ENCODE measurements around the gene VPS39.

The VPS39 gene

DNA sequence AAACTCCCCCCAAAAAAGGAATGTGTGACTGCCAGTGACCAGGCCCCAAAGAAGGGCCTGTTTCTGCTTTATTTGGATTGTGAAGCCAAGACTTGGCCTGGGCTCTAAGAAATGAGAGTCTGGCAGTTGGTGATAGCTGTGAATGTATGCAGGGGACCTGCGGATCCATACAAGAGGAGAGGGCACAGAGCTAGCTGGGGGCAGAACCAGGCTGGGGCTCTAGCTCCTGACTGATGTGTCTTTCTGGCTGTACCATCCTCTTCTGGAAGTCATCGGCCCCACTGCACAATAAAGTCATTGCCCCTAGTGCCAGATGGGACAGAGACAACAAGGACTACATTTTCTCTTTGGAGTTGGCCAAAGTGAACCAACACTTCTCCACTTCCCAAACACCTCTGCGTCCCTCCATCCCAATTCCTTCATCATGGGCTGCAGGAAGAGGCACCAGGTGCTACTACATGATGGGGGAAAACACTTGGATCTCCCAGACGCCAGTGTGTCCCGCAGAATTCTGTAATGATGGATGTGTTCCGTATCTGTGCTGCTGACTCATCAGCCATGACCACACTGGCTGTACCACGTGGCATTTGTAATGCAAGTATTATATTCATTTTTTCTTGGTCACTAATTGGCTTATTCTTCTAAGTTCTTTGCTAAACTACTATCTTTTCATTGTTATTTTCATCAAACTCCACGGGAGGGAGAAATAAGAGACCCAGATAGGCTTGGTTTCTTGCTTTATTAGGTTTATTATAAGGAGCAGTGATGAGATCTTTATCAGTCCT, 49.9 kb downstream of the VPS39 start:
- Mint-ChIP-seq H3K4me1 (ENCODE audit: low read depth) (no peaks in the 10 kb centered on the region), H3K27me3 (ENCODE audit: low read depth) (no peaks in the 10 kb centered on the region), H3K4me3 (no peak overlapping the region), H3K27ac (no peak overlapping the region), H3K36me3 (ENCODE audit: low read depth) (peaks cover 23% of the 10 kb centered on the region), H3K9me3 (no peaks in the 10 kb centered on the region)

GRCh38 chr15:42157381-42157780, 50.7 kb downstream of the VPS39 start:
- Mint-ChIP-seq H3K36me3 (ENCODE audit: low read depth) (peaks cover 18% of the 10 kb centered on the region), H3K4me1 (ENCODE audit: low read depth) (no peaks in the 10 kb centered on the region), H3K27me3 (ENCODE audit: low read depth) (no peaks in the 10 kb centered on the region), H3K9me3 (no peaks in the 10 kb centered on the region), H3K4me3 (no peak overlapping the region), H3K27ac (no peak overlapping the region)

DNA sequence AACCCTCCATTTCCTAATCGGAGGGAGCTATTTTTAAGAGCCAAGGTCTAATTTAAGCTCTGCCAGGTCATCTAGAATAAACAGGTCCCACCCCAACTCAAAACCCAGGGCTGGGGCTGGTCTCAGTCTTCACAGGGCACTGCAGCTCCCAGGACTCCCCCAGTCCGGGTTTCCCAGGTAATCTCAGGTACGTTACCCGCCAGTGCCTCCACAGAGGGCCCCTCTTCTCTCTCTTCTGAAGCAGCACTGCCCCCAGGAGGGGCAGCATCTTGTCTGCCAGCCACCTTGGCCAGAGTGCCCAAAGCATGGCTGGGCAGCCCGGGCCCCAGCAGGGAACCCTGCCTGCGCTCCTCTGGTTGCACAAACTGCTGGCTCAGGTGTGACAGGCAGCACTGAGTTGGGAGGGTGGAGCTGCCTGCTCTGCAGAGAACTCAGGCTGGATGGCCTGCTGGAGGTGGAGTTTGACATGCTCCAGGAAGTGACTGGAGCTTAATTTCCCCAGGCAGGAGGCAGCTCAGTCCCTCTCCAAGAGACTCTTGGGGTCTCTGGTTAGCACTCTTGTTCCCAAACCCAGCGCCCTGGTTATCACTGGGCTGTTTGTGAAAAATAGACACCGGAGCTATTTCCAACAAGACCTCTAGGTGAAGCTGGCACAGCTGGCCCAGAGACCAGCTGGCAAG, 51.7 kb downstream of the VPS39 start, which contains the start of gene PLA2G4F:
PLA2G4F (minus strand) TSS at position 394 of the 680 bp plus-strand sequence; CDS start at position 307, 87 bp downstream.
- Mint-ChIP-seq H3K4me1 (ENCODE audit: low read depth) (no peaks in the 10 kb centered on the region), H3K27me3 (ENCODE audit: low read depth) (no peaks in the 10 kb centered on the region), H3K4me3 (no peak within 1 kb of the TSS), H3K9me3 (no peaks in the 10 kb centered on the region), H3K27ac (no peak within 1 kb of the TSS), H3K36me3 (ENCODE audit: low read depth) (peaks cover 8% of the 10 kb centered on the region)

DNA sequence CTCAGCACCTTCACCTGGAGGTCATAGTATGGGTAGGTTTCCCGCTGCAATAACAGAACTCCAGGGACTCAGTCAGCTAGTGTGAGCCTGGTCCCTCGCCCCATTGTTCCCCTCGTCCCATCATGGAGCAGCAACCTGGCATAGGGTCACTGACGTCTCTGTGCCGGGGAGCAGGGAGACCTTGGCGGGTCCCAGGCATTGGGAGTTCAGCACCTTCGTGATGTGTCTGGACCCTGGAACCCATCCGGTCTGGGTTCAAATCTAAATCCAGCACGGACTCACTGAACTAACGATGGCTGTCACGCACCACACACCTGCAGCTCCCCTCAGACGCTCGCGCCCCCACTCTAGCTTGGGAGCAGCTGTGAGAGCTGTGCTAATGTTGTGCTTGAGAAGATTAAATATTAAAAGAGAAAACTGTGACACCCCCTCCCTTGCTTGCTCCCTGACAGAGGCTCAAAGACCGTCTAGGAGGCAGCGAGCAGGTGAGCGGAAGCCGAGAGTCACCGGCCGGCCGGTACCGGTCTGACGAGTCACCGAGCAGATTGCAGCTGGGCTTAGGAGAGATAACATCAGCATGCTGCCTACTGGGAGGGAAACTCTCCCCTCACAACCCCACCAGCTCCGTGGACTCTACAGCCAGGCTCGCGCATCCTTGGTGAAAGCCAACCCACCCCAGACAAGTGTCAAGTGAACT, 52.4 kb downstream of the VPS39 start:
- Mint-ChIP-seq H3K27me3 (ENCODE audit: low read depth) (no peaks in the 10 kb centered on the region), H3K27ac (no peak overlapping the region), H3K4me3 (no peak overlapping the region), H3K4me1 (ENCODE audit: low read depth) (no peaks in the 10 kb centered on the region), H3K36me3 (ENCODE audit: low read depth) (peaks cover 6% of the 10 kb centered on the region), H3K9me3 (no peaks in the 10 kb centered on the region)

GRCh38 chr15:42154956-42155355, 53.1 kb downstream of the VPS39 start:
- Mint-ChIP-seq H3K27ac (no peak overlapping the region), H3K9me3 (no peaks in the 10 kb centered on the region), H3K4me1 (ENCODE audit: low read depth) (no peaks in the 10 kb centered on the region), H3K4me3 (no peak overlapping the region), H3K36me3 (ENCODE audit: low read depth) (peaks cover 6% of the 10 kb centered on the region), H3K27me3 (ENCODE audit: low read depth) (no peaks in the 10 kb centered on the region)

- no peaks in the 10 kb centered on the region for H3K27me3 Mint-ChIP-seq (ENCODE audit: low read depth)
- H3K4me3 Mint-ChIP-seq: no peak overlapping the region
- H3K36me3 Mint-ChIP-seq (ENCODE audit: low read depth): peaks cover 2% of the 10 kb centered on the region
- no peaks in the 10 kb centered on the region for H3K4me1 Mint-ChIP-seq (ENCODE audit: low read depth)
- H3K27ac Mint-ChIP-seq: no peak overlapping the region
- H3K9me3 Mint-ChIP-seq: no peaks in the 10 kb centered on the region
These were observed 53.7 kb downstream of the VPS39 start for GRCh38 chr15:42154212-42154941.

- Mint-ChIP-seq H3K36me3 (ENCODE audit: low read depth) (peaks cover 2% of the 10 kb centered on the region), H3K9me3 (no peaks in the 10 kb centered on the region), H3K4me1 (ENCODE audit: low read depth) (no peaks in the 10 kb centered on the region), H3K27ac (no peak overlapping the region), H3K27me3 (ENCODE audit: low read depth) (no peaks in the 10 kb centered on the region), H3K4me3 (no peak overlapping the region)
These were observed 54.3 kb downstream of the VPS39 start for GRCh38 chr15:42153874-42154211.

DNA sequence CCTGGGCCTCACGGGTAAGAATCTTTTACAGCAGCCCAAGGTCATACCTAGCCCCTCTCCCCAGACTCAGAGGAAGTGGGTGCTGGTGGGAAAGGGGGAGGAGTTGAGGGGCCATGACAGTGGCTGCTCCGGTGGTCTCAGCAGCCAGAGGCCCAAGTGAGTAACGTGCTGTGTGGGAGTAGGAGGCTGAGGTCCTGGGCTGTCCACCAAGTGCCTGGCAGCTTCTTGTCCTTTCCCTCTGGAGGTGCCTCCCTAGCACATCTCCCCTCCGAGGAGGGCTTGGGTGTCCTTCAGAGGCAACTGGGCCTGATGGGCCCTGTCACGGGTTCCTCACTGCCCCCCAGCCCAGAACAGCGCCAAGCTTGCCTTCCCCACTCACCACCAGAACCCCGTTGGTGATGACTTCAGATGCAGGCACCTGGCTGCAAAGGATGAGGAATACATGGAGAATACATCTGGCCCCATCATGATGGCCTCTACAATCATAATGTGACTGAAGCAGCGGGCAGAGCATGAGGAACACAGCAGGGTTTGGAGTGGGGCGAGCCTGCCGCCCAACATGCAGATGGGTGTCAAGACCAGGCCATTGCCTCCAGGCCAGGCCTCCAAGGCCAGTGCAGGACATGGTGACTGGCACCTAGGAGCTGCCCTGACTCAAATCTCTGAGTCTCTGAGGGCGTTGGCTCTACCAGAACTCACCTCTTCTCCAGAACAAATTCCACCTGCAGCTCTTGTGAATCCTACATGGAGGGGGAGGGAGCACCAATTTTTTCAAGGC, 55.0 kb downstream of the VPS39 start:
- H3K27ac Mint-ChIP-seq: no peak overlapping the region
- no peaks in the 10 kb centered on the region for H3K27me3 Mint-ChIP-seq (ENCODE audit: low read depth)
- no peaks in the 10 kb centered on the region for H3K4me1 Mint-ChIP-seq (ENCODE audit: low read depth)
- H3K36me3 Mint-ChIP-seq (ENCODE audit: low read depth): no peaks in the 10 kb centered on the region
- no peak overlapping the region for H3K4me3 Mint-ChIP-seq
- H3K9me3 Mint-ChIP-seq: no peaks in the 10 kb centered on the region

DNA sequence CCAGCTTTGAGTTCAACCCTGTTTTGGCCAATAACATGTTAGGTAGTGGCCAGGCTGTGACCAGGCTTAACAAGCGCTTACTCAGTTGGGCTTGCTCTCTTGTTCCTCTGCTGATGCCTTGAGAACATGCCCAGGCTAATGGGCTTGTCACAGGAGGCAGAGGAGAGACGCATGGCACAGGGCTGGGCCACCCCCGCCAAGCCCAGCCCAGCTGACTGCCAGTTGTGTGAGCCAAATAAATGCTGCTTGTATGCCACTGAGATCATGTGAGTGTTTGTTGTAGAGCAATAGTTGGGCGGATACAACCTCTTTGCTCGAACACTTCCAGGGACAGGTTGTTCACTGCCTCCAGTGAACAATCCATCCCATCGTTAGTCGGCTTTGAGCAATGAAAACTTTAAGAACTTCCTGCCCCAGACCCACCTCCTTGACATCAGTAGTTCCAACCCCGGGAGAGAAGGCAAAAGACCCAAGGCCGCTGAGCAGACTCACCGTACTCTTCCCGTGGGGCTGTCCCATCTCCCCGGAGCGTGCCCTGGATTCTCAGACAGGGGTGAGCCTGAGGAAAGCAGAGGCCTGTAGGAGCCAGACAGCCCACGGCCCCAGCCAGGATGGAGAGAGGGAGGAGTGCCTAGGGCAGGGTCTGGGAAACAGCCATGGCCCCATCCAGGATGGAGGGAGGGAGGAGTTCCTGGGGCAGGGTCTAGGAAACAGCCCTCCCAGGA, 55.7 kb downstream of the VPS39 start:
- Mint-ChIP-seq H3K4me3 (no peak overlapping the region), H3K27me3 (ENCODE audit: low read depth) (no peaks in the 10 kb centered on the region), H3K36me3 (ENCODE audit: low read depth) (no peaks in the 10 kb centered on the region), H3K4me1 (ENCODE audit: low read depth) (no peaks in the 10 kb centered on the region), H3K27ac (no peak overlapping the region), H3K9me3 (no peaks in the 10 kb centered on the region)

DNA sequence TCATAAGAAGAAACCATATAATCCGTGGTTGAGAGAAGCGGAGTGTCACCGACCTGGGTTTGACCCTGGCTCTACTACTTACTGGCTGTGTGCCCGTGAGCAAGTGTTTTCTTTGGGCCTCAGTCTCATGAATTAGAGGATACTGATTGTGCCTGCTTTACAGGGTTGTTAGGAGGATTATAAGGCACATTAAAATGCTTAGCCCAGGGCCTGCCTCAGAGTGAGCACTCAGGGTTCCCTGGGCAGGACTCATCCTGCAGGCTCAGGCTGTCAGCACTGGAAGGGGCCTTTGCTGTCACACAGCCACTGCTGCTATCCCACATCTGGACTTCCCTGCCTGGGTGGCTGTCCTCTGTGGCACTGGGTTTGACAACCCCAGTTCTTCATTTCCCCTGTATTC, 56.4 kb downstream of the VPS39 start:
- Mint-ChIP-seq H3K27me3 (ENCODE audit: low read depth) (no peaks in the 10 kb centered on the region), H3K27ac (no peak overlapping the region), H3K9me3 (no peaks in the 10 kb centered on the region), H3K36me3 (ENCODE audit: low read depth) (no peaks in the 10 kb centered on the region), H3K4me3 (no peak overlapping the region), H3K4me1 (ENCODE audit: low read depth) (no peaks in the 10 kb centered on the region)

DNA sequence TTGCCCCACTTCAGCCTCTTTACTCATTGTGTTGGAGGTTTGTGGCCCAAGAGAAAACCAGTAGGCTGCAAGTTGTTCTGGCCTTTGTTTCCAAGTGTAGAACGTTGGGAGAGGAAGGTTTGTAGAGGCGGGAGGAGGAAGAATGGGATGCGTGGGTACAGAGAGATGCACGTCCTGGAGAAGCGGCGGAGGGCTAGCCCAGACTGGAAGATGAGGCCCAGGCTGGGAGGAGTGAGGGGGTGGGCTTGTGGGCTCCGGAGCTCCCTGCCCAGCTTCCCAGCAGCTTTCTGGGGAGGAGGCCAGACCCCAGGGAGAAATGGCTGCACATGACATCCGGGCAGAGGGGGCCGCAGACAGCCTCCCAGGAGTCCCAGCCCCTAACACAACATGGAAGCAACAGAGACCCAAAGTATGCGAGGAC, 57.0 kb downstream of the VPS39 start:
- H3K27me3 Mint-ChIP-seq (ENCODE audit: low read depth): no peaks in the 10 kb centered on the region
- no peak overlapping the region for H3K4me3 Mint-ChIP-seq
- H3K27ac Mint-ChIP-seq: no peak overlapping the region
- H3K4me1 Mint-ChIP-seq (ENCODE audit: low read depth): no peaks in the 10 kb centered on the region
- H3K9me3 Mint-ChIP-seq: no peaks in the 10 kb centered on the region
- H3K36me3 Mint-ChIP-seq (ENCODE audit: low read depth): no peaks in the 10 kb centered on the region

- no peak overlapping the region for H3K27ac Mint-ChIP-seq
These were observed 57.7 kb downstream of the VPS39 start for GRCh38 chr15:42150219-42150970.

More at GRCh38 chr15:42150219-42150970, 57.7 kb downstream of the VPS39 start:
- Mint-ChIP-seq H3K36me3 (ENCODE audit: low read depth) (no peaks in the 10 kb centered on the region), H3K9me3 (no peaks in the 10 kb centered on the region), H3K4me3 (no peak overlapping the region), H3K4me1 (ENCODE audit: low read depth) (no peaks in the 10 kb centered on the region), H3K27me3 (ENCODE audit: low read depth) (no peaks in the 10 kb centered on the region)

All from T-helper 1 cell treated with Interleukin-12 subunit alpha and Interleukin-12 subunit beta and Interleukin-4 antibody, amounts not matched to agents 30 μg/mL and 1 μg/mL, for 36 hours (primary cell).